OCI-LY7 (cell line): ENCODE measurements around the gene GTSE1. TPM values are rescaled to one million over a fixed set of nuclear protein-coding genes. Genes with fewer than 3 reads are reported as not detected.

ENCODE experiments used
- BruUV-seq: library from RNA; stranded (reverse); fragments of 400-500 nt; replicated peaks from 2 replicates; lab custom pipeline; 2021; lab: Mats Ljungman, UMichigan
- CTCF ChIA-PET: fragments of 300-600 bp; sonication (Branson Sonifier 250); formaldehyde crosslinking; loops from one replicate; lab custom pipeline; 2022; ENCODE audit warnings: antibody characterized with exemption; ENCODE audit not compliant: unreplicated experiment; lab: Charles Lee
- POLR2A ChIA-PET: fragments of 300-600 bp; sonication (Branson Sonifier 250); formaldehyde crosslinking; loops from one replicate; lab custom pipeline; 2022; ENCODE audit warnings: antibody characterized with exemption; lab: Charles Lee
- DNase-seq: peaks from one replicate; pipeline ENCODE4 v3.0.0-alpha.2; 2015; ENCODE audit warnings: low spot score
- H2AFZ ChIP-seq: fragments of 200-600 bp; sonication (generic), shearing (Covaris generic); 2 replicates; pipeline ENCODE4 v1.6.1; 2014; ENCODE audit warnings: mild to moderate bottlenecking, antibody characterized with exemption, low read length, moderate library complexity
- H3K27ac ChIP-seq: fragments of 200-600 bp; sonication (generic); 2 replicates; pipeline ENCODE4 v1.5.1; 2014; ENCODE audit warnings: mixed run types, low read depth, mild to moderate bottlenecking, moderate library complexity, low read length, inconsistent platforms; ENCODE audit not compliant: poor library complexity, severe bottlenecking
- H3K36me3 ChIP-seq: fragments of 200-600 bp; sonication (generic); 2 replicates; pipeline ENCODE4 v1.6.1; 2014; ENCODE audit warnings: mild to moderate bottlenecking, antibody characterized with exemption, low read length, moderate library complexity, mixed read lengths; ENCODE audit not compliant: insufficient read depth
- H3K4me1 ChIP-seq: fragments of 200-600 bp; sonication (generic); 2 replicates; pipeline ENCODE4 v1.5.1; 2014; ENCODE audit warnings: mild to moderate bottlenecking, low read length; ENCODE audit not compliant: insufficient read depth, poor library complexity, severe bottlenecking
- H3K4me2 ChIP-seq: fragments of 200-600 bp; sonication (generic); 2 replicates; pipeline ENCODE4 v1.6.1; 2014; ENCODE audit warnings: mild to moderate bottlenecking, low read length
- H3K4me3 ChIP-seq: fragments of 200-600 bp; sonication (generic); 2 replicates; pipeline ENCODE4 v1.5.1; 2014; ENCODE audit warnings: mild to moderate bottlenecking, low read depth, low read length; ENCODE audit not compliant: poor library complexity, severe bottlenecking
- H3K79me2 ChIP-seq: fragments of 200-600 bp; sonication (generic); 2 replicates; pipeline ENCODE4 v1.6.1; 2016; ENCODE audit warnings: low read depth, mild to moderate bottlenecking, low read length, moderate library complexity, mixed read lengths; ENCODE audit not compliant: insufficient read depth
- H3K9me2 ChIP-seq: fragments of 200-600 bp; sonication (generic); 2 replicates; pipeline ENCODE4 v1.6.1; 2016; ENCODE audit warnings: mild to moderate bottlenecking, low read length, mixed read lengths; ENCODE audit not compliant: insufficient read depth
- H3K9me3 ChIP-seq: fragments of 200-600 bp; sonication (generic); 2 replicates; pipeline ENCODE4 v1.6.1; 2014; ENCODE audit warnings: mild to moderate bottlenecking, mixed run types, low read length, mixed read lengths
- H4K20me1 ChIP-seq: fragments of 200-600 bp; sonication (generic); 2 replicates; pipeline ENCODE4 v1.6.1; 2014; ENCODE audit warnings: mild to moderate bottlenecking, antibody characterized with exemption, low read length, moderate library complexity, mixed read lengths; ENCODE audit not compliant: insufficient read depth
- CTCF ChIP-seq: fragments of 200-600 bp; sonication (generic); conservative IDR thresholded peaks from 2 replicates; pipeline ENCODE4 v1.5.1; 2014; ENCODE audit warnings: mild to moderate bottlenecking, antibody characterized with exemption, low read length, moderate library complexity, mixed read lengths
- EZH2phosphoT487 ChIP-seq: fragments of 200-600 bp; sonication (generic); IDR thresholded peaks from 2 replicates; pipeline ENCODE4 v1.6.1; 2018; ENCODE audit warnings: low read depth, borderline replicate concordance, mild to moderate bottlenecking, mixed run types, antibody characterized with exemption, low read length, moderate library complexity, mixed read lengths
- intact Hi-C: fragments of 100-400 bp; cut with micrococcal nuclease; formaldehyde crosslinking; loops from one replicate; pipeline ENCODE4 v1.10.0; 2022; ENCODE audit not compliant: unreplicated experiment
- total RNA-seq, 2 experiments: library from RNA; depleted of rRNA in 1 of 2; stranded (reverse); fragments of >200 nt in 1 of 2; shearing (Covaris generic) in 1 of 2; gene quantifications; 2 replicates each; pipeline ENCODE4 v1.2.3, GENCODE V29; 2014 to 2022

GTSE1 gene
- total RNA-seq, 2 experiments from 2014 or later: 54.7 to 109 TPM

GRCh38 chr22:46373921-46374662, 77.4 kb downstream of the GTSE1 start:
- ChIA-PET CTCF (no interaction called here), POLR2A (no interaction called here)
- H3K4me1 ChIP-seq: no peaks in the 10 kb centered on the region
- BruUV-seq: no TSS peak
- H3K4me2 ChIP-seq: no peak overlapping the region
- no peak overlapping the region for H3K27ac ChIP-seq
- no peaks in the 10 kb centered on the region for H4K20me1 ChIP-seq
- no peaks in the 10 kb centered on the region for H3K36me3 ChIP-seq
- H3K4me3 ChIP-seq: no peak overlapping the region
- intact Hi-C loops: no loop called here
- no peaks in the 10 kb centered on the region for H3K9me2 ChIP-seq
- no peak for DNase-seq
- H3K9me3 ChIP-seq: no peaks in the 10 kb centered on the region
- no peaks in the 10 kb centered on the region for H3K79me2 ChIP-seq
- TF ChIP-seq CTCF: no peak
- no peak for TF ChIP-seq EZH2phosphoT487
- H2AFZ ChIP-seq: no peak overlapping the region

- Histone ChIP-seq H3K36me3 (no peaks in the 10 kb centered on the region), H3K79me2 (no peaks in the 10 kb centered on the region), H3K9me3 (no peaks in the 10 kb centered on the region), H3K9me2 (no peaks in the 10 kb centered on the region), H3K4me1 (no peaks in the 10 kb centered on the region), H4K20me1 (no peaks in the 10 kb centered on the region), H2AFZ (no peak overlapping the region), H3K4me3 (no peak overlapping the region), H3K27ac (no peak overlapping the region), H3K4me2 (no peak overlapping the region)
- CTCF ChIA-PET: no interaction called here
- POLR2A ChIA-PET: no interaction called here
- intact Hi-C loops: no loop called here
- BruUV-seq: no TSS peak
- no peak for DNase-seq
- TF ChIP-seq EZH2phosphoT487: no peak
- no peak for TF ChIP-seq CTCF
Observed at GRCh38 chr22:46374663-46375474, 78.2 kb downstream of the GTSE1 start.

- Histone ChIP-seq H3K4me3 (no peak overlapping the region), H3K36me3 (no peaks in the 10 kb centered on the region), H3K27ac (no peak overlapping the region), H3K4me1 (no peaks in the 10 kb centered on the region), H4K20me1 (no peaks in the 10 kb centered on the region), H3K9me2 (no peaks in the 10 kb centered on the region), H3K79me2 (no peaks in the 10 kb centered on the region), H3K4me2 (no peak overlapping the region), H3K9me3 (no peaks in the 10 kb centered on the region), H2AFZ (no peak overlapping the region)
- POLR2A ChIA-PET: no interaction called here
- BruUV-seq: no TSS peak
- TF ChIP-seq EZH2phosphoT487 (no peak), CTCF (no peak)
- CTCF ChIA-PET: no interaction called here
- intact Hi-C loops: no loop called here
- DNase-seq: no peak
Observed at GRCh38 chr22:46376111-46376510, 79.4 kb downstream of the GTSE1 start.
